Measurements from ENCODE around the gene PDE10A.
"Not testable (repeated sequence)": the region's sequence is repeated elsewhere in the genome, so short reads cannot be mapped to it uniquely, and the experiment has no call there.

Gene PDE10A

GRCh38 chr6:165469483-165469882 is 193.6 kb downstream of the PDE10A start:
- DNase-seq (ENCODE audit: low read depth) = no peak

GRCh38 chr6:165468340-165469235 is 194.5 kb downstream of the PDE10A start:
- DNase-seq (ENCODE audit: low read depth) = no peak

GRCh38 chr6:165463499-165463898 is 199.5 kb downstream of the PDE10A start:
- not testable (repeated sequence) for DNase-seq (ENCODE audit: low read depth)

- DNase-seq (ENCODE audit: low read depth) = not testable (repeated sequence)
Measured at GRCh38 chr6:165459605-165460301, 203.3 kb downstream of the PDE10A start.

- DNase-seq (ENCODE audit: low read depth) = no peak
Measured at GRCh38 chr6:165458134-165458533, 204.9 kb downstream of the PDE10A start.

- DNase-seq (ENCODE audit: low read depth) = no peak
Measured at GRCh38 chr6:165456286-165456685, 206.8 kb downstream of the PDE10A start.

GRCh38 chr6:165455488-165455887 is 207.6 kb downstream of the PDE10A start:
- DNase-seq (ENCODE audit: low read depth) = no peak

GRCh38 chr6:165453395-165453794 is 209.6 kb downstream of the PDE10A start:
- DNase-seq (ENCODE audit: low read depth) = no peak

- DNase-seq (ENCODE audit: low read depth) = no peak
Measured at GRCh38 chr6:165451838-165452237, 211.2 kb downstream of the PDE10A start.

- DNase-seq (ENCODE audit: low read depth) = no peak
Measured at GRCh38 chr6:165448210-165448609, 214.8 kb downstream of the PDE10A start.

- DNase-seq (ENCODE audit: low read depth) = no peak
Measured at GRCh38 chr6:165447141-165447540, 215.9 kb downstream of the PDE10A start.

GRCh38 chr6:165446331-165446730 is 216.7 kb downstream of the PDE10A start:
- DNase-seq (ENCODE audit: low read depth) = no peak

GRCh38 chr6:165443462-165443861 is 219.6 kb downstream of the PDE10A start:
- no peak for DNase-seq (ENCODE audit: low read depth)

- no peak for DNase-seq (ENCODE audit: low read depth)
Measured at GRCh38 chr6:165441181-165441580, 221.9 kb downstream of the PDE10A start.

GRCh38 chr6:165439928-165440554 is 223.0 kb downstream of the PDE10A start:
- DNase-seq (ENCODE audit: low read depth) = no peak

GRCh38 chr6:165426892-165427291 is 236.1 kb downstream of the PDE10A start:
- no peak for DNase-seq (ENCODE audit: low read depth)

- no peak for DNase-seq (ENCODE audit: low read depth)
Measured at GRCh38 chr6:165422192-165422591, 240.8 kb downstream of the PDE10A start.

- DNase-seq (ENCODE audit: low read depth) = no peak
Measured at GRCh38 chr6:165417278-165417865, 245.7 kb downstream of the PDE10A start.

GRCh38 chr6:165404697-165405096 is 258.3 kb downstream of the PDE10A start:
- DNase-seq (ENCODE audit: low read depth) = no peak

GRCh38 chr6:165404296-165404695 is 258.7 kb downstream of the PDE10A start:
- no peak for DNase-seq (ENCODE audit: low read depth)

GRCh38 chr6:165403006-165403595 is 259.9 kb downstream of the PDE10A start:
- DNase-seq (ENCODE audit: low read depth) = no peak

- no peak for DNase-seq (ENCODE audit: low read depth)
Measured at GRCh38 chr6:165401092-165401491, 261.9 kb downstream of the PDE10A start.

Data from stimulated activated CD8-positive, alpha-beta memory T cell treated with anti-CD3 and anti-CD28 coated beads, Interleukin-7, amount 100 ng/mL, for 24 hours (primary cell).